ENCODE data around the gene TIMP2. TPM values are rescaled to one million over a fixed set of nuclear protein-coding genes. Genes with fewer than 3 reads are reported as not detected.

TIMP2 gene
- polyA plus RNA-seq, 1 donor from 2014 or later = 25.6 TPM

- Histone ChIP-seq H2AFZ (ENCODE audit: low read depth, low read length) (no peak overlapping the region), H3K27me3 (ENCODE audit: insufficient read depth, low read depth, low read length) (no peaks in the 10 kb centered on the region), H3K79me2 (replicated peaks; ENCODE audit: insufficient read depth, low read length) (peaks cover 29% of the 10 kb centered on the region), H3K4me2 (ENCODE audit: low read length) (no peak overlapping the region), H3K36me3 (ENCODE audit: insufficient read depth, low read length) (no peaks in the 10 kb centered on the region), H3K4me3 (ENCODE audit: low read length) (no peak overlapping the region), H3K27ac (ENCODE audit: low read length) (peak overlapping the region; percentile 36), H4K20me1 (ENCODE audit: insufficient read depth) (no peaks in the 10 kb centered on the region), H3K9me2 (ENCODE audit: insufficient read depth, low read length) (no peaks in the 10 kb centered on the region), H3K9ac (ENCODE audit: low read length) (peak overlapping the region; percentile 39), H3F3A (ENCODE audit: insufficient read depth, low read length, poor library complexity, severe bottlenecking) (no peaks in the 10 kb centered on the region), H3K9me3 (ENCODE audit: low read length) (no peaks in the 10 kb centered on the region)
- TF ChIP-seq MXI1 (conservative IDR thresholded peaks at IDR 0.05; ENCODE audit: poor library complexity, severe bottlenecking) (no peak), RAD21 (conservative IDR thresholded peaks at IDR 0.05) (no peak), EP300 (conservative IDR thresholded peaks at IDR 0.05; ENCODE audit: poor library complexity, severe bottlenecking) (no peak), TAF1 (IDR thresholded peaks at IDR 0.05; ENCODE audit: low read depth) (no peak), SMC3 (conservative IDR thresholded peaks at IDR 0.05; ENCODE audit: poor library complexity) (no peak), CTCF (IDR thresholded peaks at IDR 0.05; ENCODE audit: poor library complexity, severe bottlenecking) (no peak), EZH2 (IDR thresholded peaks at IDR 0.05; ENCODE audit: borderline replicate concordance, insufficient read depth, low read length, poor library complexity, severe bottlenecking) (no peak), POLR2AphosphoS5 (IDR thresholded peaks at IDR 0.05) (no peak)
- TF ChIP-seq, protein P1, sequence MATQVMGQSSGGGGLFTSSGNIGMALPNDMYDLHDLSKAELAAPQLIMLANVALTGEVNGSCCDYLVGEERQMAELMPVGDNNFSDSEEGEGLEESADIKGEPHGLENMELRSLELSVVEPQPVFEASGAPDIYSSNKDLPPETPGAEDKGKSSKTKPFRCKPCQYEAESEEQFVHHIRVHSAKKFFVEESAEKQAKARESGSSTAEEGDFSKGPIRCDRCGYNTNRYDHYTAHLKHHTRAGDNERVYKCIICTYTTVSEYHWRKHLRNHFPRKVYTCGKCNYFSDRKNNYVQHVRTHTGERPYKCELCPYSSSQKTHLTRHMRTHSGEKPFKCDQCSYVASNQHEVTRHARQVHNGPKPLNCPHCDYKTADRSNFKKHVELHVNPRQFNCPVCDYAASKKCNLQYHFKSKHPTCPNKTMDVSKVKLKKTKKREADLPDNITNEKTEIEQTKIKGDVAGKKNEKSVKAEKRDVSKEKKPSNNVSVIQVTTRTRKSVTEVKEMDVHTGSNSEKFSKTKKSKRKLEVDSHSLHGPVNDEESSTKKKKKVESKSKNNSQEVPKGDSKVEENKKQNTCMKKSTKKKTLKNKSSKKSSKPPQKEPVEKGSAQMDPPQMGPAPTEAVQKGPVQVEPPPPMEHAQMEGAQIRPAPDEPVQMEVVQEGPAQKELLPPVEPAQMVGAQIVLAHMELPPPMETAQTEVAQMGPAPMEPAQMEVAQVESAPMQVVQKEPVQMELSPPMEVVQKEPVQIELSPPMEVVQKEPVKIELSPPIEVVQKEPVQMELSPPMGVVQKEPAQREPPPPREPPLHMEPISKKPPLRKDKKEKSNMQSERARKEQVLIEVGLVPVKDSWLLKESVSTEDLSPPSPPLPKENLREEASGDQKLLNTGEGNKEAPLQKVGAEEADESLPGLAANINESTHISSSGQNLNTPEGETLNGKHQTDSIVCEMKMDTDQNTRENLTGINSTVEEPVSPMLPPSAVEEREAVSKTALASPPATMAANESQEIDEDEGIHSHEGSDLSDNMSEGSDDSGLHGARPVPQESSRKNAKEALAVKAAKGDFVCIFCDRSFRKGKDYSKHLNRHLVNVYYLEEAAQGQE (IDR thresholded peaks at IDR 0.05; ENCODE audit: borderline replicate concordance) = no peak
These were observed 25.6 kb downstream of the TIMP2 start for GRCh38 chr17:78899361-78900260.

DNA sequence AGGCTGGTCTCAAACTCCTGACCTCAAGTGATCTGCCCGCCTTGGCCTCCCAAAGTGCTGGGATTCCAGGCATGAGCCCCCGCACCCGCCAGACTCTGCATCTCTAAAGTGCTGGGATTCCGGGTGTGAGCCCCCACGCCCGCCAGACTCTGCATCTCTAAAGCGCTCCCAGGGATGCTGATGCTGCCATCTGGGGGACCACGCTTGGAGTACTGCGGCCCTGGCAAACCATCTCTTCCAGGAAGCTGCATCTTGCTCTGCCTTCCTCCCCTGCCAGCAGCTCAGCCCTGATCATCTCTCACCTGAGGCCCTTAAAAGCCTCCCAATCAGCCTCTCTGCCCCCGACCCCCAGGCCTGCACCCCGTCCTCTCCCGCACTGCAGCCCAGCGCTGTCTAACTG, 26.2 kb downstream of the TIMP2 start:
- Histone ChIP-seq H3K36me3 (ENCODE audit: insufficient read depth, low read length) (no peaks in the 10 kb centered on the region), H3K4me3 (ENCODE audit: low read length) (no peak overlapping the region), H3K9me2 (ENCODE audit: insufficient read depth, low read length) (no peaks in the 10 kb centered on the region), H3K9me3 (ENCODE audit: low read length) (no peaks in the 10 kb centered on the region), H4K20me1 (ENCODE audit: insufficient read depth) (no peaks in the 10 kb centered on the region), H3K9ac (ENCODE audit: low read length) (peak overlapping the region; percentile 39), H3K4me2 (ENCODE audit: low read length) (no peak overlapping the region), H3K79me2 (replicated peaks; ENCODE audit: insufficient read depth, low read length) (peaks cover 36% of the 10 kb centered on the region), H3F3A (ENCODE audit: insufficient read depth, low read length, poor library complexity, severe bottlenecking) (no peaks in the 10 kb centered on the region), H2AFZ (ENCODE audit: low read depth, low read length) (no peak overlapping the region), H3K27ac (ENCODE audit: low read length) (peak overlapping the region; percentile 36), H3K27me3 (ENCODE audit: insufficient read depth, low read depth, low read length) (no peaks in the 10 kb centered on the region)
- TF ChIP-seq CTCF (IDR thresholded peaks at IDR 0.05; ENCODE audit: poor library complexity, severe bottlenecking) = no peak
- TF ChIP-seq POLR2AphosphoS5 (IDR thresholded peaks at IDR 0.05) = no peak
- TF ChIP-seq SMC3 (conservative IDR thresholded peaks at IDR 0.05; ENCODE audit: poor library complexity) = no peak
- TF ChIP-seq MXI1 (conservative IDR thresholded peaks at IDR 0.05; ENCODE audit: poor library complexity, severe bottlenecking) = no peak
- no peak for TF ChIP-seq EZH2 (IDR thresholded peaks at IDR 0.05; ENCODE audit: borderline replicate concordance, insufficient read depth, low read length, poor library complexity, severe bottlenecking)
- no peak for TF ChIP-seq EP300 (conservative IDR thresholded peaks at IDR 0.05; ENCODE audit: poor library complexity, severe bottlenecking)
- TF ChIP-seq TAF1 (IDR thresholded peaks at IDR 0.05; ENCODE audit: low read depth) = no peak
- TF ChIP-seq RAD21 (conservative IDR thresholded peaks at IDR 0.05) = no peak
- TF ChIP-seq, protein P1 (IDR thresholded peaks at IDR 0.05; ENCODE audit: borderline replicate concordance) = no peak
